ENCODE results near the gene GRHL1.

Gene GRHL1

DNA sequence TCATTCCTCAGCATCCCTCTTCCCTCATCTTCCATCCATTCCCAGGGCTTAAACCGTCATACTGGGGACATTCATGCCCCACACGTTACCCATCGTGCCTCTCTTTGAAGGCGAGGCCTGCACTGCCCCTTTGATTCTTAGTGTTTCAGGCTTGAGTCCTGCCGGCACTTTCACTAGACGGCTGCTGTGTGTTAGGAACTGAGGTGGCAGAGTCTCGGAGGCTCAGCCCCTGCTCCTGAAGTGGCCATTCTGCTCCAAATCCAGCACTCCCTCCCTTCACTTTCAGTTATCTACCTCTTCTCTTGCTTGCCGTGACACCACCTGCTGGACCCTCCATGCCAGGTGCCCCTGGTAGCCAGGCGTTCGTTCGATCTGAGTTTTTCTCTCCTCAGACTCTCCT, 43.0 kb downstream of the GRHL1 start:
- no peak for DNase-seq (ENCODE audit: low read depth in 2 of 2)

- no peak for DNase-seq (ENCODE audit: low read depth in 2 of 2)
These were observed 43.6 kb downstream of the GRHL1 start for GRCh38 chr2:9995059-9995458.

GRCh38 chr2:9996321-9996720, 44.8 kb downstream of the GRHL1 start:
- DNase-seq (ENCODE audit: low read depth in 2 of 2) = no peak

DNA sequence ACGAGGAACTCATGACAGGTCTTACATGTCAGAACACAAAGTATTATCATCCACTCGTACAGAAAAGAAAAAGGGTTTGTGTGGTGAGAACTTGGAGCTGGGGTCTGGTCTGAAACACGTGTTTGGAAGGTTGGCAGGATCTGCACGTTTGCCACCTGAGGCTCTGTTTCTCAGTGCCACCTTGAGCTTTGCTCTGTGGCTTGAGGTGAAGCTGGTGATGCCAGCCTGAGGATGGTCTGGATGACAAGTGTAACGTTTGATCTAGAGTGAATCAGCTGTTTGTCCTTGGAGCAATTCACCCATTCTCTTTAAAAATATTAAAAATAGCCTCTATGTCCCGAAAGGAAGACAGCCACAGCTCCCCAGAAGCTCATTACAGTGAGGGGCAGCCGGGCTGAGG, 46.4 kb downstream of the GRHL1 start:
- no peak for DNase-seq (ENCODE audit: low read depth in 2 of 2)

GRCh38 chr2:9998916-9999654, 47.6 kb downstream of the GRHL1 start:
- DNase-seq (ENCODE audit: low read depth in 2 of 2) = no peak

DNA sequence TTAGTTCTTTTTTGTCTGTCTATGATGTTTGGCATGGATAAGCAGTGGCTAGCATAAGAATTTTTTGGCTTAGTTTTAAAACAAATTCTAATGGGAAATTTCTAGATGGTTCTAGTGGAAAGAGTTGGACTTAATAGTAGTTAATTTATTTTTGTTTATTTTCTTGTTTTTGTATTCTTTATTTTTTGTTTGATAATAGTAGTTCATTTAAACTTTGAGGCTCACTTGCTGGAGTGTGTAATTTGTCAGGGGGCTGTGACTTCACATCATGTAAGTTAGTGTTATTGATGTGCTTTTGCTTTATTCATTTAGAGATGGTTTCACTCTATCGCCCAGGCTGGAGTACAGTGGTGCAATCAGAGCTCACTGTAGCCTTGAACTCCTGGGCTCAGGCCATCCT, 48.2 kb downstream of the GRHL1 start:
- no peak for DNase-seq (ENCODE audit: low read depth in 2 of 2)

GRCh38 chr2:10000541-10000940, 49.0 kb downstream of the GRHL1 start:
- no peak for DNase-seq (ENCODE audit: low read depth in 2 of 2)

DNA sequence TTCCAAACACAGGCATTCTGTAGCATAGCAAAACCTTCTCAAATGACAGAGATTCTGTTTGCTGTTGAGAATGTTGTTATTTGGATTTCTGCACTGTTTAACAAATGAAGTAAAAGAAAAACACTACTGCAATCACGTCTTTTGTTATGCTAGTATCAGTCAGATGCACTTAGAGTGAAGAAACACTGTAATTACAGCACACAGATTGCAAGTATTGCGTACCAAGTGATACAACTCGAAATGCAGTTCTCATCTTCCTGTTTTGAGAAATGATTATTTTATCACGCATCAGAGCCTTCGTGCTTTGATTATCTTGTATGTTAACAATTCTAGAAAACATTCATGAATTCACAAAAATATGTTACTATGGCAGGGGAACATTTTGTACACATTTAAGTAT, 50.1 kb downstream of the GRHL1 start:
- no peak for DNase-seq (ENCODE audit: low read depth in 2 of 2)

- DNase-seq (ENCODE audit: low read depth in 2 of 2) = no peak
These were observed 50.6 kb downstream of the GRHL1 start for GRCh38 chr2:10002109-10002508.

DNA sequence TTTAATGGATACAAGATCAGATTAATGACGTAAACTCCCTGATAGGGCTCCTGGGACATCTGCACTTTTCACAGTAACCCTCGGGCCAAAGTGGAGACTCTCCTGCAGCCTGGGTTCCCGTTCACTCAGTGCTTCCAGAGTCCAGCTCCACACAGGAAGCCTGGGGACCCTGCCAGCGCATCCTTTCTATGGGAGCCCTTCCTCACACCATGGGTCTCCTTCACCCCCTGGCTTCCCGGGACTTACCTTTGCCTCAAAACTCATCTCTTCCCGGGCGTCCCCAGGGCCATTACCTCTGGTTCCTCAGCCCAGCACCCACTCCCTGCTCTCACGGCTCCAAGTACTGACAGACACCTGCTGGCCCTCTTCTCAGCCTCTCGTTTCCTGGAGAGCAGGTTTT, 51.2 kb downstream of the GRHL1 start:
- DNase-seq (ENCODE audit: low read depth in 2 of 2) = no peak

DNA sequence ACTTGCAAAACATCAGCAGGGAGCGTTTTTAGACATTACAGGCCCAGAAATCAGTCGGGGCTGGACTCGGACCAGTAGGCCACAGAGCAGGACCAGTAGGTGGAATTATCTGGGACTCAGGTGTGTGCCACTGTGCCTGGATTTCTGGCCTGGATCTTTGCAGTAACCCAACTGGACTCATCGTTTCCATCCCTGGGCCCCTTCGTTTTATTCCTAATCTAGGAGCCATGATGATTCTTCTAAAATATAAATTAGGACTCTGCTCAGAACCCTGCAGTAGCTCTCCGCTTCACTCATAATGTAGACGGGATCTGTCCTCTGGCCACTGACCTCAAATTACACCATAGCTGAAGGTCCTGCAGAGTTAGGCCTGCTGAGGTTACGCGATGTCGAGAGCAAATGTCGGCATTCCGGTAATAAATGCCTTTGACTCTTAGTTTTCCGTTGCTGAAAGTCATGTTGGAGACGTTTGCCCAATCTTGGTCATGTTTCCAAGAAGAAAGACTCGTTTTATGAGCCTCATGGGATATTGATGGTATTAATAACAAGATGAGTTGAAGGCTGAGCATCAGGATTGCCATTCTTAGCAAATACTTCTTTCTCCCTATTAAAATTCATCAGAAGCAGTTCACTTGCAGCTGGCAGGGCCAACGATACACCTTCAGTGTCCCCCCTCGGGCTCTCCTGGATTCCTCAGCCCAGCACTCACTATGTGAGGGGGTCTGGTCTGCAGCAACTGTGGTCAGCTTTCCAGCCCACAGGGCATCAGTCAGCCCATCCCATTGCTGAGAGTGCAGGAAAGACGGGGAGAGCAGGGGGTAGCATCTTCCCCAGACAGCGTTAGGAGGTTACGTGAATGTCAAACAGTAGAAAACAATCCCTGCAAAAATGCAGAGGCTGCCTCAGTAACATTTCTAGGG, 52.0 kb downstream of the GRHL1 start:
- no peak for DNase-seq (ENCODE audit: low read depth in 2 of 2)

- no peak for DNase-seq (ENCODE audit: low read depth in 2 of 2)
These were observed 52.9 kb downstream of the GRHL1 start for GRCh38 chr2:10004401-10004800.

GRCh38 chr2:10004836-10005235, 53.3 kb downstream of the GRHL1 start:
- no peak for DNase-seq (ENCODE audit: low read depth in 2 of 2)

- no peak for DNase-seq (ENCODE audit: low read depth in 2 of 2)
These were observed 54.2 kb downstream of the GRHL1 start for GRCh38 chr2:10005461-10006235.

DNA sequence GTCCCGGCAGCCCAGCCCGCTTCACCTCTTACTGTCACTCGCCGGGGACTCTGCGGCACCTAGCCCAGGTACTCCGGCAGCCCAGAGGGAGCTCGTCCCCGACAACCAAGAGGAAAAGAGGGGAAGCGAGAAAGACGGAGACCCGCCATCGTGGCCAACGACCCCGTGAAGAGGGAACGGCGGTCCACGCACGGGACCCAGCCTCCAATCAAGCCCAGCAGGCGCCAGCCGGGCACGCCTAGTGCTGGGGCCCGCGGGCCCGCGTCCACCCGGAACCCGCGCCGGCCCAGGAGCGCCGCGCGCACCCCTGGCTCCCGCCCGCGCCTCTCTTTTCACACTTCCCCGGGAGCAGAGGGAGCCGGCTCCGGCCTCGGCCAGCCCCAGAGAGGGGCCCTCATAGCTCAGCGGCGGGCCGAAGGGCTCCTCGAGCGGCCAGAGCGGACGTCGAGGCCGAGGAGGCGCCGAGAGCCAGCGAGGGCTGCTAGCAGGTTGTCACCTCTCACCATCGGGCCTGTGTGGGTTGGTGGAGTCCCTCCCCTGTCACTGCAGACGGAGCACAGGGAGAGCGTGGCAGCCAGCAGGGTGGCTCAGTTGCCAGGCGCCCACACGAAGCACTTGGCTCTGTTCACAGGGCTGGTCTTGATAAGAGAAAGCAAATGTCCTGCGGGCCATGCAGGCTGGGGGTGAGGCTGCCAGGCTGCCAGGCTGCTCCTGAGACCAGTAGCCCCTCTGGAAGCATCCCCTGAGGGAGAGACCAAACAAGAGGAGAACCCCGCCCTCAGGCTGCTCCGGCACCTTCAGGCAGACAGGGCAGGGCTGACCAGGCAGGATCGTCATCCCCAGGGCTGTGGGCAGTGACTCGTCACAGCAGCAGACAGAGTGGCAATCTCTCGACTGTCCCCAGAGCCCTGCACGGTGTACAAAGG, 55.0 kb downstream of the GRHL1 start:
- DNase-seq (ENCODE audit: low read depth in 2 of 2) = no peak

DNA sequence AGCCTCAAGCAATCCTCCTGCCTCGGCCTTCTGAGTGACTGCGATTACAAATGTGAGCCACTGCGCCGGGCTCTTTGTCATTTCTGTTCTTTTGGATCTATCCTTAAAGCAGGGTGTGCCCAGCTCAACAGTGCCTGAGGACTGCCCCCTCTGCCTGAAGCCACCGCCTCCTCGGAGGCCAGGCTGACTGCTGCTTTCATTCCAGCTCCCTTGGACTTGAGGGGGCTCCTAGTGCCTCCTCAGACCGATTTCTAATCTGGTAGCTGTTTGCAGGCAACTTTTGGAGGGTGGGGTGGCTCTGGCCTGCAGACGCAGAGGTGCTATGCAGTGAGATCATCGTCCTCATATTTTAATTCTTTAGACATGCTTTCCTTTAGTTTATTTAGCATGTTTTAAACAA, 55.9 kb downstream of the GRHL1 start:
- no peak for DNase-seq (ENCODE audit: low read depth in 2 of 2)

- DNase-seq (ENCODE audit: low read depth in 2 of 2) = no peak
These were observed 56.7 kb downstream of the GRHL1 start for GRCh38 chr2:10007921-10008808.

DNA sequence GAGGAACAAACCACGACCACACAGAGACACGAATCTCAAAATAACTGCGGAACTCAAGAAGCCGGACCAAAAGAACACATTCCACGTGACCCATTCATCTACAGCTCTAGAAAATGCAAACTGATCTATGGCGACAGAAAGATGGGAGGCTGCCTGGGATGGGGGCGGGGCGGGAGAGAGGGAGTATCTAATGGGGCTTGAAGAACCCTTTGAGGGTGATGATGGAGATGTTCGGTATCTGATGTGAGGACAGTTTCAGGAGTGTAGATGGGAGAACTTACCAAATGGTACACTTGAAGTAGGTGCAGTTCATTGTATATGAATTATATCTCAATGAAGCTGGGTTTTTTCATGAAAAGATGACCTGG, 57.3 kb downstream of the GRHL1 start:
- no peak for DNase-seq (ENCODE audit: low read depth in 2 of 2)

DNA sequence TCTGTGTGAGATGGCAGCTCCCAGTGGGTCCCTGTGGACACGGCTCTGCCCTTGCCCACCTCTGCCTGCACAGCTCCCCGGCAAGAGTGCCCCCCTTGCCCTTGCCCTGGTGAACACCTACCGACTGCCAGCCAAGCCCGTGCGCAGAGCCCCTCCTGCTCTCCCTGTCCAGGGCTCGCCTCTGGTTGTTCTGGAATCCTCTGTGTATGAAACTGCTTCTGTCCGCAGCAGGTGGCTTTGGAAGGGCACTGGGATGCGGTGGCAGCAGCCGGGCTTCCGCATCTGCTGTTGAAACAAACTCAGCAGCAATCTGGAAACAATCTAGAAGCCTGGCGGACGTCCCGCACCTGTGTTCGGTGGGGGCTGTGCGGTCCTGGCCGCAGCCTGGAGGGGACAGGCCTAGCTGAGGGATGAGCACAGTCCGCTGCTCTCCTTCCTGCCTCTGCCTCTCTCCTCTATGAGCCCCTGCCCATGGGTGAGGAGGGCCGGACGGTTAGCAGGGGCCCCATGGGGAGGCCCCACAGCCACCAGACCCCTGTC, 57.8 kb downstream of the GRHL1 start:
- no peak for DNase-seq (ENCODE audit: low read depth in 2 of 2)
